Right kidney (tissue), 1 donor: ENCODE measurements around the gene IL11RA.
A peak's percentile ranks its signal among the peaks of the same experiment; 100 is the strongest.

Source experiments
- DNase-seq: peaks from one replicate; pipeline ENCODE4 v3.0.0-alpha.2; 2016

IL11RA gene

GRCh38 chr9:34653151-34654072, 1.4 kb downstream of the IL11RA start:
- DNase-seq = peak; percentile 57

- DNase-seq = peak; percentile 39
Measured at GRCh38 chr9:34654323-34655051, 2.5 kb downstream of the IL11RA start.

DNA sequence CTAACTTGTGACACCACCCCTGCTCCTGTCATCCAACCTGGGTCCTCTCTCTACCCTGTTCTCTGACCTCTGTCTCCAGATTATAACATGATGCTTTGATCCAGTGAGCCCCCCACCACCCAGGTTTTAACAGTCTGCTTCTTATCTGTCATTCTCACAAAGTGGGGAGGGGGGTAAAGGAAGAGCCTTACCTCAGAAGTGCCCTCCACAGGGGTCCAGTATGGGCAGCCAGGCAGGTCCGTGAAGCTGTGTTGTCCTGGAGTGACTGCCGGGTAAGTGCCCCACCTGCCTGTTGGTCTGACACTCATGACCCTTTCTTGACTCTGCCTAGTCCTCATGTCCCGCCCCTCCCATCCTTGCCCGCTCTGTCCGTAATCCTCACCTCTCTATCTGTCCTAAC, 3.4 kb downstream of the IL11RA start:
- DNase-seq = no peak

GRCh38 chr9:34656992-34657391, 5.0 kb downstream of the IL11RA start:
- no peak for DNase-seq

- DNase-seq = no peak
Measured at GRCh38 chr9:34658461-34658860, 6.5 kb downstream of the IL11RA start.

GRCh38 chr9:34659592-34660253, 7.7 kb downstream of the IL11RA start:
- DNase-seq = no peak

GRCh38 chr9:34662526-34663302, 10.7 kb downstream of the IL11RA start, which contains the start of gene CCL27:
Gene CCL27, minus strand, starts transcription at chr9:34662657. Its CDS starts 24 bp downstream, at chr9:34662633.
- no peak for DNase-seq

DNA sequence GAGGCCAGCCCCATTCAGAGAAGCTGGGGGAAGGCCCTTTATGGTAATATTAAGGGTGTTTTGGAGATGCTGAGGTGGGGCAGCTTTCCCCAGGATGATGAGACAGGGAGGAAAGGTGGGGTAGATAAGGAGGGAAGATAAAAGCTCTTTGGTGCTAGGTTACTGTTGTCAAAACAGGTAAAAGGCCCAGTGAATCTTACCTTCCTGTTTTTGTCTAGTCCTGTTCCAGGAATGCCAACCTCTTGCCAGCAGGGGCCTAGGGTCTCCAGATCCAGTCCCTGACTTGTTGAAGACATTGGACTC, 11.3 kb downstream of the IL11RA start:
- no peak for DNase-seq

- DNase-seq = peak; percentile 65
Measured at GRCh38 chr9:34664281-34665066, 12.5 kb downstream of the IL11RA start.

DNA sequence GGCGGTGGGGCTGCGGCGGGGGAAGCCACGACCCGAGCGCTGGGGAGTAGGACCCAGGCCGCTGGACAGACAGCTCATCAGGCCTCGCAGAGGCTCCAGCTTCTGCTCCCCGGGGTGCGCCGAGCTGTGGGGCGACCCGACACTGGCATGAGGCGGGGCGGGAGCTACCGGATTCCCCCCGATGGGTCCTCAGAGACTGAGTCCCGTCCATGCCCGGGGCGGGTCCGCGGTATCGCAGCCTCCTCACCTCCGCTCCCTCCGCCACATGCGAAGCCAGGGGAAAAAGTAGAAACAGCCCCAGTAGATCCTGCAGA, 13.0 kb downstream of the IL11RA start:
- DNase-seq = no peak

DNA sequence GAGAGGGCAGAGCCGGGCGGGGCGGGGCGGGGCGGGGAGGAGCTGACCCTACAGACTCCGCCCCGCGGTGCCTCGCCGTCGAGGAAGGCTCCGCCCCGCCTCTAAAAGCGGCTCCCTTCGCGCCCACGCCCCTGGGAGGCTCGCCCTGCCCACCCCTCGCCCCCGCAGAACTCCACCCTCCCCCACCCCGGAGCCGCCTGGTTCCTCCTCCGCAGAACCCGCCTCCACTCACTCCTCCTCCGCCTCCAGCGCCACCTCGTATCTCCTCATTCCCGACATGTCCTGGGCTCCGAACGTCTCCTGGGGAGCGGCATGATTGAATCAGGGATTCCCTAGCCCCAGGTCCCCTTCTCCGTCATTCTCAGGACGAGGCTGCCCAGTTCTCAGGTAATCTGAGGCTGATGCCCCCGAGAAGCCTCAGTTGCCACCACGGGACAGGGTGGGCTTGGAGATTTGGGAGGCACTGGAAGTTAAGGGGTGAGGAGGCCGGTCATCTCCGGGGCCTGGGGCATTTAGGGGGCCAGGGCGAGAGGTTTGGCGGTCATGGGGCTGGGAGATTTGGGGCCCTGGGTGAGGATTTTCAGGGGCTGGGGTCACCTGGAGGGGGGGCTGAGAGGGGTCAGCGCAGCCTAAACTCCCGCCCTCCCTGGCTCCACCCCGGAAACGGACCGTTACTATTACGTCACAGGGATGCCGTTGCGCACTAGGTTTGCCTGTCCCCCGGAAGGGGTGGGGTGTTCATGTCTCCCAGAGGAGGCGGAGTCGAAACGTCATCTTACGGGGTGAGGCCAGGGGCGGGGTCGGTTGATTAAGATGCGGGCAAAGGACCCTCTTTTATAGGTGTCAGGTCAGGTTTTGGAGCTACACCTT, 13.6 kb downstream of the IL11RA start:
- peak; percentile 82 for DNase-seq

- no peak for DNase-seq
Measured at GRCh38 chr9:34669809-34670562, 18.0 kb downstream of the IL11RA start.

DNA sequence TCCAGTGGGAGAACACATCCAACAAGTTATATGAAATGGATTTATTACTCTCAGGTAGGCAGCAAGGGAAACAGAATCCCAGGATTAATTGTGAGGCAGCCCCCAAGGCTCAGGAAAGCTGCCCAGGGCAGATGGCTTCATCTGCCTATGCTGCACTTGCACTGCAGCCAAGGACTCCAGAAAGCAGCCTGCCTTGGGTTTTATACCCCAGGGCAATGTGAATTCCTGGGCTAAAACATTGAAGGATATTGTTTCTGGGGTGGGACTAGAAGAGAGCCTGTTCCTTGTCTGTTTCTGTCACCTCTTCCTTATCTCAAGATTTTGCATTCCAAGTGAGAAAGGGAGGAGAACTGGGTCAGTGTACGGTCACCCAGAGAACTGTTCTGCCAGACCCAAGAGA, 19.3 kb downstream of the IL11RA start:
- DNase-seq = no peak

- no peak for DNase-seq
Measured at GRCh38 chr9:34674440-34674839, 22.5 kb downstream of the IL11RA start.

- DNase-seq = no peak
Measured at GRCh38 chr9:34675048-34675714, 23.2 kb downstream of the IL11RA start.

GRCh38 chr9:34675869-34676268, 23.9 kb downstream of the IL11RA start:
- no peak for DNase-seq

DNA sequence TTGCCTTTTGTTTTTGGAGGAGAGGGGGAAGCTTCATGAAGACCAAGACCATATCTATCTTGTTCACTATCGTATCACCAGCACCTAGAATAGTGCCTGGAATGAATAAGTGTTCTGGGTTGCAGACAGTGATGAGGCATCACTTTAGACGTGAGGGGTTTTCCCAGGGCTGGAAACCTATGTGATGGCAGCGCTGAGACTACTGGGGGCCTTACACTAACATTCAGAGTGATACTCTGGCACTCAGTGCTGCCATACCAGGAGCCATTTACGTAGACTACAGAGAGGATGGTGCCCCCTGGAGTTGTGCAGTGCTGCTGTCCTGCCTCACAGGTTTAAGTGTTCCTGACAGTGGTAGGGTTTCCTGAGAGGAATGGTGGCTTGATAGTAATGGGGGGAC, 32.2 kb downstream of the IL11RA start:
- DNase-seq = no peak

DNA sequence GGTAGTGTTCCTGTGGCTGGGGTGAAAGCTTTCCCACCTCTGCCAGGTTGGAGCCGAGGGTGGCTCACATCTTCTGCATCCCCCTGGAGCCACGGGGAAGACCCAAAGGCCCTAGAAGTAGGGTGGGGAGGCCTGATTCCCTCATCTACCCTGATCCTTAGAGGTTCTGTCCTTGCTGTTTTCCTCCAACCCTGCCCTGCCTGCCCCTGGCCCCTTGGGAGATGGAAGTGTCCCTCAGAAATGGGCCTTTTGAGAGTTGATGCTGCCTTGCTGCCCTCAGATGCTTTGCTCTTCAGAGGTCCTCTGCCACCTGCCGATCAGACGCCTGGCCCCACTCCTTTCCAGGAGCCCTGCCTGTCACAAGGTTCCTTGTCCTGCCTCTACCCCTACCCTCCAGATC, 32.8 kb downstream of the IL11RA start:
- no peak for DNase-seq

DNA sequence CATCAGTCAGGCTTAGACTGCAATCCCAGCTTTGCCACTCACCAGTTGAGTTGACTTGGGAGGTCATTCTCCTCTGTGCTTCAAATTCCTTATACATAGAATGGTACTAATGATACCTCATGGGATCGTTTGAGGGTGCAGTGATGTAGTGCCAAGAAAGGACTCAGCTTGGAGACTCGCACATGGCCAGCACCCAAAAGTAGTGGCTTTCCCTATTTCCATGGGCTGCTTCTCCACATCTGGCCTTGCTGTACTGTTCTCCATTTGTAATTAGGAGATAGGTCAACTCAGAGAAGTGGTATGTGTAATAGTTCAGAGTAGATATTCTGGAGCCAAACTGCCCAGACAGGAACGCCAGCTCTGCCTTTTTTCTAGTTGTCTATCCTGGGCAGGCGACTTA, 33.6 kb downstream of the IL11RA start:
- DNase-seq = no peak
